ENCODE measurements around the gene CD58.

- TF ChIP-seq MAX (IDR thresholded peaks at IDR 0.05) (no peak), TAF1 (conservative IDR thresholded peaks at IDR 0.05) (no peak), GABPA (IDR thresholded peaks at IDR 0.05 in 1 of 2, conservative IDR thresholded peaks at IDR 0.05 in 1 of 2) (no peak), CTCF (IDR thresholded peaks at IDR 0.05; ENCODE audit: low read depth, low read length, missing input control) (no peak), JUND (IDR thresholded peaks at IDR 0.05) (no peak), REST (IDR thresholded peaks at IDR 0.05) (no peak), ATF3 (IDR thresholded peaks at IDR 0.05) (no peak), FOXA2 (IDR thresholded peaks at IDR 0.05) (no peak)
Observed at GRCh38 chr1:116478621-116479020, 92.2 kb downstream of the CD58 start.
